Ascending aorta (tissue), 2 donors: Measurements from ENCODE around the gene KIAA1671. TPM values are rescaled to one million over a fixed set of nuclear protein-coding genes. Genes with fewer than 3 reads are reported as not detected.
A peak's percentile ranks its signal among the peaks of the same experiment; 100 is the strongest.

Experiments
- DNase-seq, 2 donors: peaks; one replicate each; pipeline ENCODE4 v3.0.0-alpha.2; 2019; ENCODE audit warnings: low spot score in 2 of 2
- H3K27ac ChIP-seq, 2 donors: fragments of 200-600 bp; sonication (generic); one replicate each; pipeline ENCODE4 v1.5.1; 2016 to 2017; ENCODE audit warnings: mild to moderate bottlenecking in 1 of 2
- H3K27me3 ChIP-seq: fragments of 200-600 bp; sonication (generic); one replicate; pipeline ENCODE4 v1.5.1; 2017
- H3K36me3 ChIP-seq, 2 donors: fragments of 200-600 bp; sonication (generic); one replicate each; pipeline ENCODE4 v1.5.1; 2016
- H3K4me1 ChIP-seq, 2 donors: fragments of 200-600 bp; sonication (generic); one replicate each; pipeline ENCODE4 v1.5.1; 2016 to 2017; ENCODE audit warnings: mild to moderate bottlenecking in 1 of 2
- H3K4me3 ChIP-seq, 2 donors: fragments of 200-600 bp; sonication (generic); one replicate each; pipeline ENCODE4 v1.5.1; 2016 to 2017; ENCODE audit warnings: mild to moderate bottlenecking in 1 of 2
- H3K9me3 ChIP-seq, 2 donors: fragments of 200-600 bp; sonication (generic); one replicate each; pipeline ENCODE4 v1.5.1; 2016
- CTCF ChIP-seq, 3 experiments: fragments of 200-600 bp in 2 of 3; fragments of 450-650 bp in 1 of 3; sonication (generic) in 2 of 3; IDR thresholded peaks; one replicate each; pipeline ENCODE4 v1.5.1; 2016 to 2019; ENCODE audit warnings: antibody characterized with exemption in 3 of 3, mild to moderate bottlenecking in 1 of 3, moderate library complexity in 1 of 3
- intact Hi-C: fragments of 100-400 bp; cut with DNase I; formaldehyde crosslinking; loops from one replicate; pipeline ENCODE4 v1.15.1; 2023
- total RNA-seq: library from RNA; depleted of rRNA; stranded (reverse); fragments of >200 nt; gene quantifications from one replicate; pipeline ENCODE4 v1.1.0, GENCODE V29; 2016

Gene KIAA1671
- total RNA-seq, 1 donor from 2014 or later, result 79.0 TPM

GRCh38 chr22:25083056-25083806 lies 130.7 kb downstream of the KIAA1671 start:
- H3K27ac ChIP-seq, result peak overlapping the region; percentile 91 to 96

GRCh38 chr22:25083807-25084200 lies 131.3 kb downstream of the KIAA1671 start:
- Histone ChIP-seq H3K36me3 (peaks cover 0 to 9% of the 10 kb centered on the region in 2 donors), H3K27me3 (no peaks in the 10 kb centered on the region), H3K27ac (peak overlapping the region; percentile 91 to 96), H3K4me3 (no peak overlapping the region), H3K4me1 (peaks cover 43 to 89% of the 10 kb centered on the region in 2 donors), H3K9me3 (no peaks in the 10 kb centered on the region)
- intact Hi-C loops, result loop anchor here (5.0 kb wide), 1 partner anchor 88 kb away; no protein-coding TSS in a partner anchor
- no peak for DNase-seq
- TF ChIP-seq CTCF (IDR thresholded peaks at IDR 0.05), result no peak

More at GRCh38 chr22:25083056-25083806, 130.7 kb downstream of the KIAA1671 start:
- peaks cover 0 to 3% of the 10 kb centered on the region in 2 donors for H3K36me3 ChIP-seq
- H3K27me3 ChIP-seq, result no peaks in the 10 kb centered on the region
- H3K4me3 ChIP-seq, result no peak overlapping the region
- no peaks in the 10 kb centered on the region for H3K9me3 ChIP-seq
- no peak for TF ChIP-seq CTCF (IDR thresholded peaks at IDR 0.05)
- peaks cover 45 to 88% of the 10 kb centered on the region in 2 donors for H3K4me1 ChIP-seq
- intact Hi-C loops, result loop anchor here (5.0 kb wide), 1 partner anchor 89 kb away; no protein-coding TSS in a partner anchor
- DNase-seq, result no peak

- Histone ChIP-seq H3K4me3 (no peak overlapping the region), H3K27ac (peak overlapping the region; percentile 91 to 96), H3K27me3 (no peaks in the 10 kb centered on the region), H3K36me3 (peaks cover 0 to 9% of the 10 kb centered on the region in 2 donors), H3K9me3 (no peaks in the 10 kb centered on the region), H3K4me1 (peaks cover 36 to 84% of the 10 kb centered on the region in 2 donors)
- no peak for DNase-seq
- intact Hi-C loops, result loop anchor here (5.0 kb wide), 1 partner anchor 88 kb away; no protein-coding TSS in a partner anchor
- no peak for TF ChIP-seq CTCF (IDR thresholded peaks at IDR 0.05)
Observed at GRCh38 chr22:25084405-25085107, 132.0 kb downstream of the KIAA1671 start.

- TF ChIP-seq CTCF (IDR thresholded peaks at IDR 0.05), result no peak
- Histone ChIP-seq H3K36me3 (peaks cover 0 to 9% of the 10 kb centered on the region in 2 donors), H3K27me3 (no peaks in the 10 kb centered on the region), H3K27ac (peak overlapping the region; percentile 91 to 96), H3K9me3 (no peaks in the 10 kb centered on the region), H3K4me1 (peaks cover 35 to 83% of the 10 kb centered on the region in 2 donors), H3K4me3 (no peak overlapping the region)
- intact Hi-C loops, result no loop called here
- DNase-seq, result no peak
Observed at GRCh38 chr22:25085156-25085555, 132.6 kb downstream of the KIAA1671 start.

GRCh38 chr22:25085930-25086901 lies 133.7 kb downstream of the KIAA1671 start:
- no peaks in the 10 kb centered on the region for H3K9me3 ChIP-seq
- H3K4me1 ChIP-seq, result peaks cover 26 to 79% of the 10 kb centered on the region in 2 donors
- no peak for TF ChIP-seq CTCF (IDR thresholded peaks at IDR 0.05)
- intact Hi-C loops, result loop anchor here (1.0 to 2.0 kb wide), 3 partner anchors 13 to 25 kb away; no protein-coding TSS in a partner anchor
- peak overlapping the region; percentile 91 to 96 for H3K27ac ChIP-seq
- H3K36me3 ChIP-seq, result peaks cover 0 to 9% of the 10 kb centered on the region in 2 donors
- peak overlapping the region in 1 of 2 donors; percentile 2 for H3K4me3 ChIP-seq
- no peaks in the 10 kb centered on the region for H3K27me3 ChIP-seq
- DNase-seq, result peak; percentile 60 to 92
